ENCODE measurements around the gene KIF5C.

- TF ChIP-seq EZH2 (IDR thresholded peaks at IDR 0.05) (no peak), POLR2AphosphoS5 (IDR thresholded peaks at IDR 0.05; ENCODE audit: borderline replicate concordance, low read depth, low read length) (no peak)
These were observed 146.3 kb downstream of the KIF5C start for GRCh38 chr2:149021271-149021719.

Data from SK-N-MC (cell line).